Fibroblast of upper back skin (primary cell): ENCODE measurements around the gene CSNK1A1L.
"Not testable (repeated sequence)": the region's sequence is repeated elsewhere in the genome, so short reads cannot be mapped to it uniquely, and the experiment has no call there.

Experiments used
- DNase-seq: peaks from one replicate; pipeline ENCODE4 v3.0.0-alpha.2; 2013

CSNK1A1L gene

DNA sequence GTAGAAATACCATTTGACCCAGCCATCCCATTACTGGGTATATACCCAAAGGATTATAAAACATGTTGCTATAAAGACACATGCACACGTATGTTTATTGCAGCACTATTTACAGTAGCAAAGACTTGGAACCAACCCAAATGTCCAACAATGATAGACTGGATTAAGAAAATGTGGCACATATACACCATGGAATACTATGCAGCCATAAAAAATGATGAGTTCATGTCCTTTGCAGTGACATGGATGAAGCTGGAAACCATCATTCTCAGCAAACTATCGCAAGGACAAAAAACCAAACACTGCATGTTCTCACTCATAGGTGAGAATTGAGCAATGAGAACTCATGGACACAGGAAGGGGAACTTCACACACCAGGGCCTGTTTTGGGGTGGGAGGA is 49.2 kb downstream of the CSNK1A1L start:
- DNase-seq: not testable (repeated sequence)
